HEK293T (cell line): Measurements from ENCODE around the gene QPCT.

Experiments used
- CTCF ChIA-PET: fragments of 350-600 bp; formaldehyde crosslinking; extraction: SDS; loops from one replicate; lab custom pipeline; 2021; ENCODE audit warnings: antibody characterized with exemption, inconsistent platforms; lab: Yijun Ruan, JAX
- POLR2A ChIA-PET: fragments of 350-600 bp; formaldehyde crosslinking; extraction: SDS; loops from one replicate; lab custom pipeline; 2020; ENCODE audit warnings: antibody characterized with exemption, inconsistent platforms; lab: Yijun Ruan, JAX
- DNase-seq: peaks from one replicate; pipeline ENCODE4 v3.0.0; 2012; ENCODE audit warnings: mixed read lengths; ENCODE audit errors: extremely low spot score
- ARNT ChIP-seq: fragments of 450-650 bp; IDR thresholded peaks from 2 replicates; pipeline ENCODE4 v1.6.1; 2017; ENCODE audit warnings: mild to moderate bottlenecking
- BHLHE40 ChIP-seq: fragments of 450-650 bp; IDR thresholded peaks from 2 replicates; pipeline ENCODE4 v1.6.1; 2016; ENCODE audit warnings: mild to moderate bottlenecking, moderate library complexity, borderline replicate concordance
- CTBP1 ChIP-seq: fragments of 450-650 bp; IDR thresholded peaks from 2 replicates; pipeline ENCODE4 v1.6.1; 2016; ENCODE audit warnings: borderline replicate concordance
- ELF4 ChIP-seq: fragments of 450-650 bp; IDR thresholded peaks from 2 replicates; pipeline ENCODE4 v1.6.1; 2017; ENCODE audit warnings: antibody characterized with exemption
- FOXA1 ChIP-seq: fragments of 450-650 bp; IDR thresholded peaks from 2 replicates; pipeline ENCODE4 v1.6.1; 2016; ENCODE audit warnings: mild to moderate bottlenecking
- FOXK2 ChIP-seq: fragments of 450-650 bp; IDR thresholded peaks from 2 replicates; pipeline ENCODE4 v1.6.1; 2016; ENCODE audit warnings: mild to moderate bottlenecking
- FOXM1 ChIP-seq: fragments of 450-650 bp; IDR thresholded peaks from 2 replicates; pipeline ENCODE4 v1.6.1; 2017; ENCODE audit warnings: mild to moderate bottlenecking, borderline replicate concordance
- HDGF ChIP-seq: fragments of 450-650 bp; IDR thresholded peaks from 2 replicates; pipeline ENCODE4 v1.6.1; 2017; ENCODE audit warnings: antibody characterized with exemption, borderline replicate concordance
- L3MBTL2 ChIP-seq: fragments of 450-650 bp; conservative IDR thresholded peaks from 2 replicates; pipeline ENCODE4 v1.6.1; 2016; ENCODE audit warnings: mild to moderate bottlenecking
- LEF1 ChIP-seq: fragments of 450-650 bp; IDR thresholded peaks from 2 replicates; pipeline ENCODE4 v1.6.1; 2017; ENCODE audit warnings: mild to moderate bottlenecking, borderline replicate concordance
- NFRKB ChIP-seq: fragments of 450-650 bp; IDR thresholded peaks from 2 replicates; pipeline ENCODE4 v1.6.1; 2016; ENCODE audit warnings: mild to moderate bottlenecking, moderate library complexity
- SP1 ChIP-seq: fragments of 450-650 bp; IDR thresholded peaks from 2 replicates; pipeline ENCODE4 v1.6.1; 2017
- SUZ12 ChIP-seq: fragments of 450-650 bp; IDR thresholded peaks from 2 replicates; pipeline ENCODE4 v1.6.1; 2016; ENCODE audit warnings: mild to moderate bottlenecking
- TARDBP ChIP-seq: fragments of 450-650 bp; IDR thresholded peaks from 2 replicates; pipeline ENCODE4 v1.6.1; 2016
- ZNF384 ChIP-seq: fragments of 450-650 bp; IDR thresholded peaks from 2 replicates; pipeline ENCODE4 v1.6.1; 2016
- TF ChIP-seq, protein P1 (sequence below): fragments of 450-650 bp; IDR thresholded peaks from 2 replicates; pipeline ENCODE4 v1.6.1; 2016

Gene QPCT

DNA sequence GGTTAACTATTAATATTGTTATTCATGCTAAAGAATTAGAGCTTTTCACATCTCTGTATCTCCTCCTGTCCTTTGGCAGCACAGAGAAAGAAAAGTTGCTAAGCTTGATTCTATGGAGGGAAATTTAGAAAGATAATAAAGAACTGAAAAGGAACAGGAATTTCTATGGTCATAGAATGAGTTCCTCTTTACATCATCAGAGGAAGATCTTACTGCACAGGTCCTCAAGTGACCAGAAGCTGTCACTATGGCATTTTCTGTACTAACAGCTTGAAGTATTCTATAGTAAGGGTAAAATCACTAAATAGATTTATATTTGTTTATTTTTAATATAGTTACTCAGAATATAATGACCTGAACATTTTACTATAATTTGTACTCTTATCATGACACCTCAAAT lies 13.7 kb upstream of the QPCT start:
- POLR2A ChIA-PET, result no interaction called here
- TF ChIP-seq HDGF (no peak), FOXM1 (no peak), L3MBTL2 (no peak), FOXA1 (no peak), ELF4 (no peak), LEF1 (no peak), TARDBP (no peak), SP1 (no peak), SUZ12 (no peak), FOXK2 (no peak), NFRKB (no peak), BHLHE40 (no peak)
- TF ChIP-seq, protein P1, sequence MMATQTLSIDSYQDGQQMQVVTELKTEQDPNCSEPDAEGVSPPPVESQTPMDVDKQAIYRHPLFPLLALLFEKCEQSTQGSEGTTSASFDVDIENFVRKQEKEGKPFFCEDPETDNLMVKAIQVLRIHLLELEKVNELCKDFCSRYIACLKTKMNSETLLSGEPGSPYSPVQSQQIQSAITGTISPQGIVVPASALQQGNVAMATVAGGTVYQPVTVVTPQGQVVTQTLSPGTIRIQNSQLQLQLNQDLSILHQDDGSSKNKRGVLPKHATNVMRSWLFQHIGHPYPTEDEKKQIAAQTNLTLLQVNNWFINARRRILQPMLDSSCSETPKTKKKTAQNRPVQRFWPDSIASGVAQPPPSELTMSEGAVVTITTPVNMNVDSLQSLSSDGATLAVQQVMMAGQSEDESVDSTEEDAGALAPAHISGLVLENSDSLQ, result no peak
- DNase-seq, result no peak
- CTCF ChIA-PET, result interaction anchor here (0.7 to 1.8 kb wide), 2 partner anchors 13 to 65 kb away, joined by 3 to 7 read pairs; no protein-coding TSS in a partner anchor

DNA sequence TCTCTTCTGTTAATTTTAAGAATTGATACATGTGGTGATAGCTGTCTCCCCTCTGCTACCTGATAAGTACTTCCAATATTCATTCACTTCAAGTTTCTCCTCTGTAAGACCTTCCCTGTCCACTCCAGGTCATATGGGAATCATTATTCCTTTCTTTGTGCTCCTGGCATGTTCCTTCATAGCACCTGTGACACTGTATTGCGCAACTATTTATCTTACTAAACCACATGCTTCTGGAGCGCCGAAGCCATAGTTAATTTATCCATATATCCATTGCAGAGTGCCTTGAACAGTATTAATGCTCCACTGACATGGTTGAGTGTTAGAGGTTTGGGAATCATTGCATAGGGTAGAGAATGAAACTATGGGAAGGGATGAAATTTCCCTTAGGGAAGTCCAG lies 11.9 kb upstream of the QPCT start:
- TF ChIP-seq NFRKB (no peak), CTBP1 (no peak), ZNF384 (no peak), ELF4 (no peak), FOXK2 (no peak)
- ChIA-PET CTCF (no interaction called here), POLR2A (no interaction called here)
- no peak for DNase-seq

DNA sequence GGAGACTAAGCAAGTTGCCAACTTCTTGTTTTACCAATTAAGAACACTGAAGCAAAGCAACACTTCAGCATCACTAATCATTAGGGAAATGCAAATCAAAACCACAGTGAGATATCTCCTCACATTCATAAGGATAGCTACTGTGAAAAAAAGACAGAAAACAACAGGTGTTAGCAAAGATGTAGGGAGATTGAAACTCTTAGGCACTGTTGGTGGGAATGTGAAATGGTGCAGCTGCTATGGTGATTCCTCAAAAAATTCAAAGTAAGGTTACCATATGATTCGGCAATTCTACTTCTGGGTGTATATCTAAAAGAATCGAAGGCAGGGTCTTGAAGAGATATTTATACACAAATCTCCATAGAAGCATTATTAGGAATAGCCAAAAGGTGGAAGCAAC lies 11.2 kb upstream of the QPCT start:
- ChIA-PET POLR2A (no interaction called here), CTCF (no interaction called here)
- TF ChIP-seq CTBP1, result no peak
- TF ChIP-seq, protein P1, result no peak
- TF ChIP-seq NFRKB, result no peak
- no peak for TF ChIP-seq FOXK2
- TF ChIP-seq HDGF, result no peak
- no peak for TF ChIP-seq ELF4
- TF ChIP-seq TARDBP, result no peak
- no peak for TF ChIP-seq L3MBTL2
- no peak for TF ChIP-seq SP1
- no peak for TF ChIP-seq LEF1
- no peak for TF ChIP-seq FOXA1
- no peak for TF ChIP-seq ARNT
- TF ChIP-seq BHLHE40, result no peak

DNA sequence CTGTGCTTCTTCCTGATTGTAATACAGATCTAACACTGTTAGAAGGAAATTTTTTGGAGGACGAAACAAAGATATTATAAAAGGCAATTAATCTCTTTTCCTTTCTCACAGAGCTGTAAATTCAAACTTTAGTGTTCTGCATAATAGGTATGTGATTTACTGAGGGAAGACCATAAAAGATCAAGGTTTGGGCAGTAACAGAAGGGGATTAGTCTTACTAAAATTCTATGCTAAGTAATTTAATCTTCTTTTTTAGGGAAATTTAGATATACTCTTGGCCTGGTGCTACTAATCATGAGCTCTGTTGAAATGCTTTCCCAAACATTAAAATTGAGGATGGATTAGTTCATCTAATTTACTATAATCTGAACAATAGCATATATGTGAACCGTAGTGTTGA lies 8.8 kb upstream of the QPCT start:
- TF ChIP-seq L3MBTL2 (no peak), FOXA1 (no peak), ZNF384 (no peak)
- TF ChIP-seq, protein P1, result peak; percentile 53; the same call in 1 of the 2 replicates
- ChIA-PET POLR2A (no interaction called here), CTCF (no interaction called here)
- no peak for DNase-seq

More for the DNA sequence above, 11.2 kb upstream of the QPCT start:
- no peak for DNase-seq

GRCh38 chr2:37337620-37338280 lies 6.7 kb upstream of the QPCT start:
- ChIA-PET POLR2A (no interaction called here), CTCF (interaction anchor here (1.2 kb wide), 1 partner anchor 9 kb away, joined by 7 read pairs; no protein-coding TSS in a partner anchor)
- DNase-seq, result no peak

DNA sequence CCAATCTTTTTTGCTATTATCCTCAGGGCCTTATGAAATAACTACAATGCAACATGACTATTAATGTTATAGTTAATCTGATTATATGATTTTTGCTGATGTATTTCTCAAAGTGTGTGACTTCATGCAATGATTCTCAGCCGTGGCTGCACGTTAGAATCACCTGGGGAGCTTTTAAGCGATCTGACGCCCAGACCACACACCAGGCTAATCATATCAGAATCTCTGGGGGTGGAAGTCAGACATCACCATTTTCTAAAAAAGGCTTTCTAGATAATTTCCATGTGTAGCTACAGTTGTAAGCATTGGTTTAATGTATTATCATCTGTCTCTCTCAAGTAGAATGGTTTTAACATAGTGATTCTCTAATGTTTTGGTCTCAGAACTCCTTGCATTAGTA lies 5.5 kb upstream of the QPCT start:
- TF ChIP-seq FOXM1 (no peak), TARDBP (no peak), HDGF (no peak), L3MBTL2 (no peak), NFRKB (no peak), ARNT (no peak), ZNF384 (no peak), ELF4 (no peak), FOXA1 (no peak)
- CTCF ChIA-PET, result interaction anchor here (1.0 kb wide), 1 partner anchor 539 kb away, joined by 4 read pairs; no protein-coding TSS in a partner anchor
- DNase-seq, result no peak
- POLR2A ChIA-PET, result no interaction called here

More at GRCh38 chr2:37337620-37338280, 6.7 kb upstream of the QPCT start:
- TF ChIP-seq SUZ12 (no peak), FOXM1 (no peak)

GRCh38 chr2:37340637-37341036 lies 3.8 kb upstream of the QPCT start:
- ChIA-PET CTCF (no interaction called here), POLR2A (no interaction called here)
- no peak for DNase-seq
- TF ChIP-seq HDGF, result no peak
- TF ChIP-seq, protein P1, result no peak
- TF ChIP-seq ARNT, result no peak
- TF ChIP-seq SP1, result no peak
- no peak for TF ChIP-seq ELF4
- TF ChIP-seq FOXK2, result no peak
- no peak for TF ChIP-seq CTBP1
- TF ChIP-seq FOXM1, result no peak
- no peak for TF ChIP-seq FOXA1
- no peak for TF ChIP-seq LEF1
- TF ChIP-seq BHLHE40, result no peak
